ENCODE measurements around the gene CAT.

- no peak for TF ChIP-seq CTCF (IDR thresholded peaks at IDR 0.05)
- TF ChIP-seq EP300 (IDR thresholded peaks at IDR 0.05), result no peak
- TF ChIP-seq POLR2A (IDR thresholded peaks at IDR 0.05), result no peak
Observed at GRCh38 chr11:34447044-34447443, 8.3 kb downstream of the CAT start.
